ENCODE data around the gene RGS5. TPM values are rescaled to one million over a fixed set of nuclear protein-coding genes. Genes with fewer than 3 reads are reported as not detected.

RGS5 gene
- total RNA-seq, 1 experiment from 2014 or later: 4.1 TPM

GRCh38 chr1:163161841-163162240 is 40.9 kb downstream of the RGS5 start:
- no peak for DNase-seq (ENCODE audit: low spot score)
- in situ Hi-C loops (cut with HindIII; ENCODE audit: low sequenced_read_pairs): no loop called here

- no peak for DNase-seq (ENCODE audit: low spot score)
- in situ Hi-C loops (cut with HindIII; ENCODE audit: low sequenced_read_pairs): no loop called here
These were observed 41.4 kb downstream of the RGS5 start for GRCh38 chr1:163161337-163161736.

- in situ Hi-C loops (cut with HindIII; ENCODE audit: low sequenced_read_pairs): no loop called here
- DNase-seq (ENCODE audit: low spot score): no peak
These were observed 47.1 kb downstream of the RGS5 start for GRCh38 chr1:163155606-163156005.

- in situ Hi-C loops (cut with HindIII; ENCODE audit: low sequenced_read_pairs): no loop called here
- no peak for DNase-seq (ENCODE audit: low spot score)
These were observed 53.8 kb downstream of the RGS5 start for GRCh38 chr1:163148911-163149310.

- DNase-seq (ENCODE audit: low spot score): no peak
- in situ Hi-C loops (cut with HindIII; ENCODE audit: low sequenced_read_pairs): no loop called here
These were observed 55.7 kb downstream of the RGS5 start for GRCh38 chr1:163147019-163147418.

GRCh38 chr1:163145435-163145834 is 57.3 kb downstream of the RGS5 start:
- DNase-seq (ENCODE audit: low spot score): no peak
- in situ Hi-C loops (cut with HindIII; ENCODE audit: low sequenced_read_pairs): no loop called here

- in situ Hi-C loops (cut with HindIII; ENCODE audit: low sequenced_read_pairs): no loop called here
- DNase-seq (ENCODE audit: low spot score): no peak
These were observed 58.3 kb downstream of the RGS5 start for GRCh38 chr1:163144418-163144817.

- DNase-seq (ENCODE audit: low spot score): no peak
- in situ Hi-C loops (cut with HindIII; ENCODE audit: low sequenced_read_pairs): no loop called here
These were observed 60.6 kb downstream of the RGS5 start for GRCh38 chr1:163142152-163142551.

- DNase-seq (ENCODE audit: low spot score): no peak
- in situ Hi-C loops (cut with HindIII; ENCODE audit: low sequenced_read_pairs): no loop called here
These were observed 61.2 kb downstream of the RGS5 start for GRCh38 chr1:163141556-163141955.

- no peak for DNase-seq (ENCODE audit: low spot score)
- in situ Hi-C loops (cut with HindIII; ENCODE audit: low sequenced_read_pairs): no loop called here
These were observed 65.0 kb downstream of the RGS5 start for GRCh38 chr1:163137556-163138265.

- in situ Hi-C loops (cut with HindIII; ENCODE audit: low sequenced_read_pairs): no loop called here
- no peak for DNase-seq (ENCODE audit: low spot score)
These were observed 70.7 kb downstream of the RGS5 start for GRCh38 chr1:163131981-163132380.

GRCh38 chr1:163130225-163130856 is 72.4 kb downstream of the RGS5 start:
- DNase-seq (ENCODE audit: low spot score): no peak

GRCh38 chr1:163128282-163128681 is 74.4 kb downstream of the RGS5 start:
- DNase-seq (ENCODE audit: low spot score): no peak
- in situ Hi-C loops (cut with HindIII; ENCODE audit: low sequenced_read_pairs): no loop called here

More at GRCh38 chr1:163130225-163130856, 72.4 kb downstream of the RGS5 start:
- in situ Hi-C loops (cut with HindIII; ENCODE audit: low sequenced_read_pairs): no loop called here

GRCh38 chr1:163124812-163125211 is 77.9 kb downstream of the RGS5 start:
- in situ Hi-C loops (cut with HindIII; ENCODE audit: low sequenced_read_pairs): no loop called here
- no peak for DNase-seq (ENCODE audit: low spot score)

GRCh38 chr1:163120372-163120771 is 82.3 kb downstream of the RGS5 start:
- DNase-seq (ENCODE audit: low spot score): no peak
- in situ Hi-C loops (cut with HindIII; ENCODE audit: low sequenced_read_pairs): no loop called here

GRCh38 chr1:163119707-163120106 is 83.0 kb downstream of the RGS5 start:
- no peak for DNase-seq (ENCODE audit: low spot score)
- in situ Hi-C loops (cut with HindIII; ENCODE audit: low sequenced_read_pairs): no loop called here

- DNase-seq (ENCODE audit: low spot score): no peak
- in situ Hi-C loops (cut with HindIII; ENCODE audit: low sequenced_read_pairs): no loop called here
These were observed 86.8 kb downstream of the RGS5 start for GRCh38 chr1:163115887-163116286.

GRCh38 chr1:163107655-163108054 is 95.1 kb downstream of the RGS5 start:
- no peak for DNase-seq (ENCODE audit: low spot score)
- in situ Hi-C loops (cut with HindIII; ENCODE audit: low sequenced_read_pairs): no loop called here

GRCh38 chr1:163106364-163106987 is 96.2 kb downstream of the RGS5 start:
- in situ Hi-C loops (cut with HindIII; ENCODE audit: low sequenced_read_pairs): no loop called here
- DNase-seq (ENCODE audit: low spot score): no peak

GRCh38 chr1:163104385-163105099 is 98.2 kb downstream of the RGS5 start:
- DNase-seq (ENCODE audit: low spot score): no peak
- in situ Hi-C loops (cut with HindIII; ENCODE audit: low sequenced_read_pairs): no loop called here
